HG03135 (cell line): Measurements from ENCODE around the gene TMCO2.
A peak's percentile ranks its signal among the peaks of the same experiment; 100 is the strongest.

Experiments used
- ATAC-seq: cut with Tn5 transposase; IDR thresholded peaks from one replicate; pipeline ENCODE4 v1.9.1; 2021; ENCODE audit warnings: mild to moderate bottlenecking, moderate library complexity; ENCODE audit not compliant: unreplicated experiment

Gene TMCO2

GRCh38 chr1:40257313-40257687 lies 9.6 kb downstream of the TMCO2 start:
- ATAC-seq: peak; percentile 7

- peak; percentile 88 for ATAC-seq
Observed at GRCh38 chr1:40257688-40258444, 10.1 kb downstream of the TMCO2 start, which contains the start of gene ZMPSTE24. TSS of gene ZMPSTE24 (plus strand) at chr1:40258236. CDS start at chr1:40258272, 36 bp downstream.

GRCh38 chr1:40258445-40258769 lies 10.7 kb downstream of the TMCO2 start:
- no peak for ATAC-seq

GRCh38 chr1:40264354-40264781 lies 16.6 kb downstream of the TMCO2 start:
- ATAC-seq: no peak

- no peak for ATAC-seq
Observed at GRCh38 chr1:40265298-40265697, 17.6 kb downstream of the TMCO2 start.

DNA sequence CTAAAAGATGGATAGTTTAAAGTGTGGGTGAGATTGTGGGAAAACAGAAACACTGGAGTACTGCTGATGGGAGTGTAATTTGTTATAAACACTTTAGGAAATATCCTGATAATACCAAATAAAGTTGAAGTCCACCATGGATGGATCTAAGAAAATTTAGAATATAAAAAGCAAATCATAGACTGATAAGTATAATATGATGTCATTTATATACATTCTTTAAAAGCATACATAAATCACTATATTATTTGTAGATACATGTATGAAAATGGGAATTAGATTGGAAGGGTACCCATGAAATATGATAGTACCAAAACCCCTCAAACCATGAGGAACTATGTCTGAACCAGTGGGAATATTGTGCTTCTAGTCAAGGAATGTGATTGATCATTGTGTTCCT lies 18.2 kb downstream of the TMCO2 start:
- ATAC-seq: no peak

DNA sequence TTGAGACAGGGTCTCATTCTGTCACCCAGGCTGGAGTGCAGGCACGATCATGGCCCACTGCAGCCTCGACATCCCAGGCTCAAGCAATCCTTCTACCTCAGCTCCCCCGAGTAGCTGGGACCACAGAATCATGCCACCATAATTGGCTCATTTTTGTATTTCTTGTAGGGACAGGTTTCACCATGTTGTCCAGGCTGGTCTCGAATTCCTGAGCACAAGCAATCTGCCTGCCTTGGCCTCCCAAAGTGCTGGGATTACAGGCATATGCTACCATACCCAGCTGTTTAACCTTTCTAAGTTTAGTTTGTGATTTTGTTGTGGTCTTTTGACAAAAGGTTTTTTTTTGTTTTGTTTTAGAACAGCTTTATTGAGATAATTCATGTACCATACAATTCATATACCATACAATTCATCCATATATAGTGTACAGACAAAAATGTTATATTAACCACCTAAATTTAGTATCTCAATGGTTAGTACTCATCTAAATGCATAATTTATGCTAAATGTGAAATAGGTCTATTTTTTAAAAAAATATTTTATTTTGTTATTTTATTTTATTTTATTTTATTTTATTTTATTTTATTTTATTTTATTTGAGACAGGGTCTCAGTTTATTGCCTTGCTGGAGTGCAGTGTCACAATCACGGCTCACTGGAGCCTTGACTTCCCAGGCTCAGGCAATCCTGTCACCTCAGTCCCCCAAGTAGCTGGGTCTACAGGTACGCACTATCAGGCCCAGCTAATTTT lies 19.2 kb downstream of the TMCO2 start:
- no peak for ATAC-seq

GRCh38 chr1:40267767-40268187 lies 20.0 kb downstream of the TMCO2 start:
- no peak for ATAC-seq

DNA sequence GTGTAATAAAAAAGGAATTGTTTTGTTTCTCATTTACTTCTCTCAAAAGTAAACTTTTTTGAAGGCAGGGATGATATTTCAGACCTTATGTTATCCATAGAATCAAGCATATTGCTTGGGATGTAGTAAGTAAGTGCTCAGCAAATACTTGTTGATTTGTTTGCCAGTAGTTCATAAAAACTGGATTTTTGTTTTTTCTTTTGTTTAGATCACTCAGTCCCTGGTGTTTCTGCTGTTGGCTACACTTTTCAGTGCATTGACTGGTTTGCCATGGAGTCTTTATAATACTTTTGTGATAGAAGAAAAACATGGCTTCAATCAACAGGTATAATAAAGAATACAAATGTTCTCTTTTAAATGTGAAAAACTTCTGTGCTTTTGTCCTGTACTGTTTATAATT lies 20.5 kb downstream of the TMCO2 start:
- ATAC-seq: no peak

DNA sequence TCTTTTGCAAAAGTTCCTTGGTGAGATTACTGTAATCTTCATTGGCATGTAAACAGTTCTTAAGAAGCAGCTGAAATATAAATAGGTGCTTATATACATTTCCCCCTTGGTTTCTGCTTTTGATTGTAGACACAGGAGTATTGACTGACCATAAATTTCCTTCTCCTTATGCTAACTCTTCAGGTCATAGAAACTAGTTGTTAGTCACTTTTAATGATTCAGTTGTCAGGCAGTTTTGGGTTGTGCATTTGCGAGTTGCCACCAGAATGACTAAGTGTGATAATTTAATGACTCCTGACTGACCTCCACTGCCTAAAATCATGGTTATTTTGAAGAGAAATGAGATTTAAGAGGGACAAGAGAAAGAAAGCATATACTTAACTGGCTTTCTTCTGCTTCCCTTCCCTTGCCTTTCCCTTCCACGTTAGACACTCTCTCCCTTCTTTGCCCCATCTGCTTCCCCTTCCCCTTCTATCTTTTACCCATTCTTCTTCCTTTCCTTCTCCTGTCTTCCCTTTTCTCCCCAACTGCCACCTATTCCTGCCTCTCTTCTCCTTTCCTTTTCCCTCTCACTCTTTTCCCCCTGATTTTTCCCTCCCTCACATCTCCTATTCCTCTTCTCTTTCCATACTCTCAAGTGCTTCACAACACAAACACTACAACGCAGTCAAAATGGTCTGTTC lies 22.6 kb downstream of the TMCO2 start:
- no peak for ATAC-seq

- no peak for ATAC-seq
Observed at GRCh38 chr1:40272653-40273213, 25.0 kb downstream of the TMCO2 start.

- ATAC-seq: no peak
Observed at GRCh38 chr1:40273547-40274166, 25.9 kb downstream of the TMCO2 start.

- no peak for ATAC-seq
Observed at GRCh38 chr1:40274331-40274730, 26.6 kb downstream of the TMCO2 start.

GRCh38 chr1:40276122-40276521 lies 28.4 kb downstream of the TMCO2 start:
- no peak for ATAC-seq

DNA sequence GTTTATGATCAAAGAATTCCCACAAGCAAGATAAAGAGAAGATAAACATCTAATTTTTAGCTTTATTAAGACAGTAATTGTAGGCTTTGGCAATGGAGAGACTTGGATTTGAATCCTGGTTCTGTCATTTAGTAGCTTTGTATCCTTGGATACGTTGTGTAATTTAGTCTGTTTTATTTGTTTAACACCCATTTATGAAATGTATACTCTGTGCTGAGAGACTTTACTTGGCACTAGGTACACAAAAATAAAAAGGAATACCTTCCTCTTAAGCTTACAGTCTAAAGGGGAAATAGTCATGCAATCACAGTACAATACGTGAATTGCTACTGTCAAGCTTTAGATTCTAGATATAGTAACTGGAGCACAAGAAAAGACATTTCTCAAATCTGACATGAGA lies 34.1 kb downstream of the TMCO2 start:
- ATAC-seq: no peak

DNA sequence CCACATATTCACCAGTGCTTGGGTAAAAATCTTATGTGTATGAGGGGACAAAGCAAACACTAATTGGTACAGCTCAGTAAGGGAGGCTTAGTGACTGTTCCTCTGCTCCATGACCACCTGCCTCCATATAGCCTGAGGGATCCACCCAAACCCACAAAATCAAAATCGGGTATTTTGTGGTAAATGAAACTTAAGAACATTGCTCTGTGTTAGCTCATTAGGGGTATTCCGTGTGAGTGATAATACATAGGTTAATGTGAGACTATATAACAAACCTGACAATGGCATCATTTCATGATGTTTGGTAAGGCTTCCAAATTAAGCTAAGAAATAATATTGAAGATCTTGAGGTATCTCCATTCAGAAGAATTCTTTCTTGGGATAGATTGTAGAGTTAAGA lies 43.6 kb downstream of the TMCO2 start:
- ATAC-seq: no peak

- no peak for ATAC-seq
Observed at GRCh38 chr1:40299366-40300248, 51.9 kb downstream of the TMCO2 start.

- no peak for ATAC-seq
Observed at GRCh38 chr1:40300249-40300567, 52.5 kb downstream of the TMCO2 start.

- ATAC-seq: no peak
Observed at GRCh38 chr1:40300651-40301050, 52.9 kb downstream of the TMCO2 start.

- ATAC-seq: no peak
Observed at GRCh38 chr1:40301066-40301465, 53.3 kb downstream of the TMCO2 start.
